A549 (cell line): ENCODE results near the gene CLIC5. TPM values are rescaled to one million over a fixed set of nuclear protein-coding genes. Genes with fewer than 3 reads are reported as not detected.

Source experiments
- ATAC-seq, 2 experiments: fragments of 200-7000 bp in 1 of 2; fragments of >200 bp in 1 of 2; cut with Nextera tagmentation in 1 of 2; cut with Tn5 transposase in 1 of 2; 3 replicates each; pipeline versions ENCODE4 v1.8.0 to v1.9.1; 2018 to 2020; ENCODE audit warnings: mild to moderate bottlenecking in 1 of 2, moderate library complexity in 1 of 2
- CTCF ChIA-PET: fragments of 300-600 bp; sonication (Branson Sonifier 250); formaldehyde crosslinking; extraction: SDS; loops from one replicate; lab custom pipeline; 2021; ENCODE audit warnings: antibody characterized with exemption, inconsistent platforms; lab: Yijun Ruan, JAX
- POLR2A ChIA-PET: fragments of 350-600 bp; formaldehyde crosslinking; extraction: SDS; loops from one replicate; lab custom pipeline; 2021; ENCODE audit warnings: antibody characterized with exemption, inconsistent platforms; lab: Yijun Ruan, JAX
- DNase-seq, 2 experiments: peaks; one replicate each; pipeline versions ENCODE4 v3.0.0 to v3.0.0-alpha.2; 2011 to 2016; ENCODE audit warnings: low read depth in 1 of 2, low spot score in 1 of 2
- FAIRE-seq: peaks from 2 replicates; lab custom pipeline; 2011; peaks lifted over from hg19 to GRCh38; lab: Jason Lieb, UNC
- H3K27ac ChIP-seq, 2 experiments: fragments of >200 bp; sonication (Bioruptor Twin); formaldehyde crosslinking; 3 replicates each; pipeline ENCODE4 v1.5.1; 2016 to 2017
- H3K4me1 ChIP-seq: fragments of >200 bp; sonication (Bioruptor Twin); formaldehyde crosslinking; 3 replicates; pipeline ENCODE4 v1.6.1; 2016
- H3K4me2 ChIP-seq: fragments of >200 bp; sonication (Bioruptor Twin); formaldehyde crosslinking; 3 replicates; pipeline ENCODE4 v1.6.1; 2016
- H3K4me3 ChIP-seq: fragments of >200 bp; sonication (Bioruptor Twin); formaldehyde crosslinking; 3 replicates; pipeline ENCODE4 v1.5.1; 2016
- H3K9me3 ChIP-seq: fragments of >200 bp; sonication (Bioruptor Twin); formaldehyde crosslinking; 3 replicates; pipeline ENCODE4 v1.6.1; 2016
- CHD2 ChIP-seq: fragments of 150-350 bp; IDR thresholded peaks from 2 replicates; pipeline ENCODE4 v1.6.1; 2014; ENCODE audit warnings: low read length; ENCODE audit not compliant: partially characterized antibody
- FOSB ChIP-seq: fragments of 250-450 bp; sonication (Bioruptor Pico); IDR thresholded peaks from 2 replicates; pipeline ENCODE4 v1.5.0; 2020; ENCODE audit warnings: mild to moderate bottlenecking, moderate library complexity
- GATA3 ChIP-seq: IDR thresholded peaks from 2 replicates; pipeline ENCODE4 v1.6.1; 2012; ENCODE audit warnings: borderline replicate concordance
- HDAC2 ChIP-seq: fragments of 200-600 bp; sonication (generic); IDR thresholded peaks from 2 replicates; pipeline ENCODE4 v1.6.1; 2016
- HEYL ChIP-seq: fragments of 250-450 bp; sonication (Bioruptor Pico); IDR thresholded peaks from 2 replicates; pipeline ENCODE4 v1.8.0; 2021; ENCODE audit warnings: mild to moderate bottlenecking, moderate library complexity
- HOXB5 ChIP-seq: fragments of 250-450 bp; sonication (Bioruptor Pico); IDR thresholded peaks from 2 replicates; pipeline ENCODE4 v1.5.0; 2020; ENCODE audit warnings: mild to moderate bottlenecking, moderate library complexity
- JUNB ChIP-seq: fragments of >200 bp; sonication (Bioruptor Twin); formaldehyde crosslinking; IDR thresholded peaks from 2 replicates; pipeline ENCODE4 v1.6.1; 2016
- MAFK ChIP-seq: fragments of 450-650 bp; IDR thresholded peaks from 2 replicates; pipeline ENCODE4 v1.6.1; 2014; ENCODE audit not compliant: partially characterized antibody
- NFE2L2 ChIP-seq: fragments of 150-350 bp; conservative IDR thresholded peaks from 2 replicates; pipeline ENCODE4 v1.6.1; 2014; ENCODE audit warnings: low read length
- NPAS2 ChIP-seq: fragments of 250-450 bp; sonication (Bioruptor Pico); IDR thresholded peaks from 2 replicates; pipeline ENCODE4 v1.8.0; 2022; ENCODE audit warnings: mild to moderate bottlenecking, moderate library complexity, borderline replicate concordance
- PHF8 ChIP-seq: fragments of 200-600 bp; sonication (generic); IDR thresholded peaks from 2 replicates; pipeline ENCODE4 v1.6.1; 2016; ENCODE audit warnings: low read depth, mild to moderate bottlenecking, antibody characterized with exemption, moderate library complexity, borderline replicate concordance
- RAD21 ChIP-seq, 2 experiments: fragments of >200 bp in 1 of 2; sonication (Bioruptor Twin) in 1 of 2; formaldehyde crosslinking in 1 of 2; IDR thresholded peaks in 1 of 2; conservative IDR thresholded peaks in 1 of 2; 2 replicates in 1 of 2; 3 replicates in 1 of 2; pipeline ENCODE4 v1.6.1; 2012 to 2018; ENCODE audit warnings: inconsistent platforms in 1 of 2
- RCOR1 ChIP-seq: fragments of 150-350 bp; IDR thresholded peaks from 2 replicates; pipeline ENCODE4 v1.6.1; 2014; ENCODE audit warnings: antibody characterized with exemption, low read length, low read depth
- RFX5 ChIP-seq: fragments of 450-650 bp; IDR thresholded peaks from 2 replicates; pipeline ENCODE4 v1.7.1; 2014; ENCODE audit warnings: antibody characterized with exemption, mild to moderate bottlenecking, moderate library complexity
- SMC3 ChIP-seq: fragments of >200 bp; sonication (Bioruptor Twin); formaldehyde crosslinking; IDR thresholded peaks from 3 replicates; pipeline ENCODE4 v1.6.1; 2018; ENCODE audit warnings: inconsistent platforms
- TFCP2L1 ChIP-seq: fragments of 250-450 bp; sonication (Bioruptor Pico); IDR thresholded peaks from 2 replicates; pipeline ENCODE4 v1.5.0; 2021; ENCODE audit warnings: mild to moderate bottlenecking
- TP53 ChIP-seq: fragments of 250-450 bp; sonication (Bioruptor Pico); IDR thresholded peaks from 2 replicates; pipeline ENCODE4 v1.5.0; 2021; ENCODE audit warnings: mild to moderate bottlenecking, moderate library complexity
- ZC3H11A ChIP-seq: fragments of 450-650 bp; IDR thresholded peaks from 2 replicates; pipeline ENCODE4 v1.6.1; 2014; ENCODE audit warnings: antibody characterized with exemption, mild to moderate bottlenecking
- ZNF302 ChIP-seq: fragments of 250-450 bp; sonication (Bioruptor Pico); IDR thresholded peaks from 2 replicates; pipeline ENCODE4 v1.9.0; 2021; ENCODE audit warnings: inconsistent platforms, mild to moderate bottlenecking, moderate library complexity
- WGBS: methylation state at CpG from one replicate; pipeline ENCODE4 v1.1.6; 2017; ENCODE audit errors: missing lambda C conversion rate; 5-methylcytosine and 5-hydroxymethylcytosine counted together
- polyA plus RNA-seq, 4 experiments: library from polyadenylated mRNA; depleted of rRNA in 3 of 4; stranded (reverse); fragments of >200 nt; fragmentation: RNase III in 1 of 4; extraction: RNeasy Plus Mini Kit Qiagen cat#74134 plus additional on column Dnase treatment in 1 of 4; gene quantifications; 2 replicates in 3 of 4; 3 replicates in 1 of 4; pipeline ENCODE4 v1.2.3, GENCODE V29; 2011 to 2017
- TF ChIP-seq, protein P1 (sequence below): fragments of 150-350 bp; IDR thresholded peaks from 2 replicates; pipeline ENCODE4 v1.6.1; 2014; ENCODE audit warnings: low read depth, mild to moderate bottlenecking, low read length
- TF ChIP-seq, protein P2 (sequence below): fragments of 450-650 bp; IDR thresholded peaks from 2 replicates; pipeline ENCODE4 v1.6.1; 2014; ENCODE audit warnings: antibody characterized with exemption
- TF ChIP-seq, protein P3 (sequence below): fragments of >200 bp; sonication (Bioruptor Twin); formaldehyde crosslinking; IDR thresholded peaks from 3 replicates; pipeline ENCODE4 v1.5.1; 2016

Gene CLIC5
- polyA plus RNA-seq, 2 of the 4 experiments (the other 2 are of a cell fraction): not detected

DNA sequence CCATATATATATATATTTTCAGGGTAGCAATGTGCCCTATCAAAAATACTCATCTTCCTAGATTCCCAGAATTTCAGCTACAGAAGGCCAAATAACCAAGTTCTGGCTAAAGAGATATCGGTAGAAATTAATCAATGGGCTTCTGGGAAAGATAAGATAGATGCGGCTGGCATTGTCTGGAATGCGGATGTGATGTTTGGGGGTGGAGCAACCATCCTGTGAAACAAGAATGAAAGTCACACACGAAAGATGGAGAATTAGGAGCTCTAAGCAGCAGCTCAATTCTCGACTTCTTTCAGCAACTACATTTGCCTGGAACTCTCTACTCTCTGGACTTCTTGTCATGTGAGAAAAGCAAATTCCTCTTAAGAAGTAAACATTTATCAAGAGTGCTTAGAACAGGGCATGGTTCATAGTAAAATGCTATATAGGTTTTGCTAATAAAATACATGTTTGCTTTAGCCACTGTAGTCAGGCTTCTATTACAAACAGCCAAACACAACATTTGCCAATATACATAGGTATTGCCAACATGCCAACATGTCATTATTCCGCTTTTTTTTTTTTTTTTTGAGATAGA is 90.8 kb downstream of the CLIC5 start:
- ChIA-PET CTCF (interaction anchor here (4.4 to 5.5 kb wide), 2 partner anchors 1268 to 1449 kb away, joined by 35 to 38 read pairs; no protein-coding TSS in a partner anchor), POLR2A (no interaction called here)
- H3K9me3 ChIP-seq: no peaks in the 10 kb centered on the region
- FAIRE-seq (no peak), DNase-seq (no peak), ATAC-seq (no peak)
- H3K4me1 ChIP-seq: no peaks in the 10 kb centered on the region
- H3K27ac ChIP-seq: no peak overlapping the region
- 0 out of 3 replicates have a peak overlapping the region, but pooled peaks have one; percentile 14 for H3K4me2 ChIP-seq
- WGBS: 29% methylated on average over 6 of the region's 6 CpGs
- no peak overlapping the region for H3K4me3 ChIP-seq
- TF ChIP-seq CHD2 (no peak), NFE2L2 (no peak), HDAC2 (no peak), RAD21 (conservative IDR thresholded peaks at IDR 0.05 in 1 of 2, IDR thresholded peaks at IDR 0.05 in 1 of 2) (no peak), FOSB (no peak), NPAS2 (CRISPR knock-in tag) (no peak), PHF8 (no peak)
- TF ChIP-seq, protein P1, sequence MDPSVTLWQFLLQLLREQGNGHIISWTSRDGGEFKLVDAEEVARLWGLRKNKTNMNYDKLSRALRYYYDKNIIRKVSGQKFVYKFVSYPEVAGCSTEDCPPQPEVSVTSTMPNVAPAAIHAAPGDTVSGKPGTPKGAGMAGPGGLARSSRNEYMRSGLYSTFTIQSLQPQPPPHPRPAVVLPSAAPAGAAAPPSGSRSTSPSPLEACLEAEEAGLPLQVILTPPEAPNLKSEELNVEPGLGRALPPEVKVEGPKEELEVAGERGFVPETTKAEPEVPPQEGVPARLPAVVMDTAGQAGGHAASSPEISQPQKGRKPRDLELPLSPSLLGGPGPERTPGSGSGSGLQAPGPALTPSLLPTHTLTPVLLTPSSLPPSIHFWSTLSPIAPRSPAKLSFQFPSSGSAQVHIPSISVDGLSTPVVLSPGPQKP: no peak
- TF ChIP-seq, all 56 proteins: peak for 0

DNA sequence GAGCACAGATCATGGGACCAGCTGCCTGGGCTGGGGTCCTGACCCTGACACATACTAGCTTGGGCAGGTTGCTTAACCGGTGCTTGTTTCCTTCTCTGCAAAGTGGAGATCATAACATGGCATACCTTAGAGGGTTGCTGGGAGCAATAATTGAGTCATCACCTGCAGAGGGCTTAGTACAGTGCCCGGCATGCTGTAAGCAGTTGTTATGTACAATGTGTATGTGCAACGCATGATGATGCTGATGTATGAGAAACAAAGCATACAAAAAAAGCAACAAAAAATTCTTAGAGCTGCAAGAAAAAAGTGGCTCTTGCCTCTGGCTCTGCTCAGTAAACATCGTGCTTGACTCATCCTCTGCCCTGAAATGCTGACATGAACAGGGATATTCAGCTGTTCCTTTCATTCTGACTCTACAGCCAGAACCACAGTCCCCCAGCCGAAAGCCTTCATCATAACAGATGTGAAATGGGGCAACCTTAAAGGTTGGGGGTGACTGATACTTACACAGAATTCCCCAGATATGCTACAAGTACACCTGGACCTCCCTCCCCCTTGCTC is 91.7 kb downstream of the CLIC5 start:
- ChIA-PET POLR2A (no interaction called here), CTCF (interaction anchor here (1.0 to 5.5 kb wide), 5 partner anchors 9 to 1448 kb away, joined by 3 to 38 read pairs (median 6); no protein-coding TSS in a partner anchor)
- DNase-seq (no peak), FAIRE-seq (no peak), ATAC-seq (no peak)
- no peak overlapping the region for H3K4me2 ChIP-seq
- no peaks in the 10 kb centered on the region for H3K9me3 ChIP-seq
- WGBS: 20% methylated on average over 5 of the region's 5 CpGs
- H3K27ac ChIP-seq: no peak overlapping the region
- H3K4me3 ChIP-seq: no peak overlapping the region
- no peaks in the 10 kb centered on the region for H3K4me1 ChIP-seq
- no peak for TF ChIP-seq TFCP2L1 (CRISPR knock-in tag)
- no peak for TF ChIP-seq ZC3H11A
- TF ChIP-seq JUNB: no peak
- TF ChIP-seq, protein P2, sequence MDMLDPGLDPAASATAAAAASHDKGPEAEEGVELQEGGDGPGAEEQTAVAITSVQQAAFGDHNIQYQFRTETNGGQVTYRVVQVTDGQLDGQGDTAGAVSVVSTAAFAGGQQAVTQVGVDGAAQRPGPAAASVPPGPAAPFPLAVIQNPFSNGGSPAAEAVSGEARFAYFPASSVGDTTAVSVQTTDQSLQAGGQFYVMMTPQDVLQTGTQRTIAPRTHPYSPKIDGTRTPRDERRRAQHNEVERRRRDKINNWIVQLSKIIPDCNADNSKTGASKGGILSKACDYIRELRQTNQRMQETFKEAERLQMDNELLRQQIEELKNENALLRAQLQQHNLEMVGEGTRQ: no peak
- TF ChIP-seq RFX5: no peak
- no peak for TF ChIP-seq ZNF302 (CRISPR knock-in tag)
- TF ChIP-seq HDAC2: no peak
- no peak for TF ChIP-seq TP53 (CRISPR knock-in tag)
- TF ChIP-seq GATA3: no peak
- no peak for TF ChIP-seq HOXB5

DNA sequence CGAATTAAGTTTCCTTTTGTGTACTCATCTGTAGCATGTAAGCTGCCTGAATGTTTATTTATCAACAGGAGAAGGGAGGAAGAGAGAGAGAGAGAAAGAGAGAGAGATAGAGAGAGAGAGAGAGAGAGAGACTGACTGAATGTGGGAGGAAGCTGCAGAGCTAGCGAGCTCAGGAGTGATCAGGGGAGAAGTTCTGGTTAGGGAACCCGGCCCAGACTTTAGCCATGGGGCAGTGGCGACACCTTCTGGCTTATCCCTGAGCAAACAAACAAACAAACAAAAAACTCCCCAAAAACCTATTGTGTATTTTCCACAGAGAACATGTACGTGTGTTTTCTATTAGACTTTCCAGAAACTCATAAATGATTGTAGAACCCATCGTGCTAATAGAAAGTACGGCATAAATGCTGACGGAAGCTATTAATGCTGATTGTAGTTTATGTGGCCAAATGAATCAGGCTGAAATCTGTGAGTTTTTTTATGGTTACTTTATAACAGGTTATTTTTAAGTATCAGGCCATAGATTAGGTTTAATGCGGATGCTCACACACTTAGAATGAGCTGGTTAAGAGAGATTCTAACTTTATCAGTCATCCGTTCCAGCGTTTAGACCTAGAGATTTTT is 92.8 kb downstream of the CLIC5 start:
- no peaks in the 10 kb centered on the region for H3K4me1 ChIP-seq
- peak; percentile 4 to 33 for DNase-seq
- H3K27ac ChIP-seq: no peak overlapping the region
- no peak overlapping the region for H3K4me2 ChIP-seq
- ChIA-PET CTCF (interaction anchor here (0.7 to 5.5 kb wide), 23 partner anchors 8 to 1447 kb away, joined by 3 to 38 read pairs (median 4); no protein-coding TSS in a partner anchor), POLR2A (no interaction called here)
- H3K4me3 ChIP-seq: no peak overlapping the region
- WGBS: 34% methylated on average over 11 of the region's 11 CpGs
- peak; percentile 75 to 76 for TF ChIP-seq RAD21 (conservative IDR thresholded peaks at IDR 0.05 in 1 of 2, IDR thresholded peaks at IDR 0.05 in 1 of 2)
- TF ChIP-seq, protein P3, sequence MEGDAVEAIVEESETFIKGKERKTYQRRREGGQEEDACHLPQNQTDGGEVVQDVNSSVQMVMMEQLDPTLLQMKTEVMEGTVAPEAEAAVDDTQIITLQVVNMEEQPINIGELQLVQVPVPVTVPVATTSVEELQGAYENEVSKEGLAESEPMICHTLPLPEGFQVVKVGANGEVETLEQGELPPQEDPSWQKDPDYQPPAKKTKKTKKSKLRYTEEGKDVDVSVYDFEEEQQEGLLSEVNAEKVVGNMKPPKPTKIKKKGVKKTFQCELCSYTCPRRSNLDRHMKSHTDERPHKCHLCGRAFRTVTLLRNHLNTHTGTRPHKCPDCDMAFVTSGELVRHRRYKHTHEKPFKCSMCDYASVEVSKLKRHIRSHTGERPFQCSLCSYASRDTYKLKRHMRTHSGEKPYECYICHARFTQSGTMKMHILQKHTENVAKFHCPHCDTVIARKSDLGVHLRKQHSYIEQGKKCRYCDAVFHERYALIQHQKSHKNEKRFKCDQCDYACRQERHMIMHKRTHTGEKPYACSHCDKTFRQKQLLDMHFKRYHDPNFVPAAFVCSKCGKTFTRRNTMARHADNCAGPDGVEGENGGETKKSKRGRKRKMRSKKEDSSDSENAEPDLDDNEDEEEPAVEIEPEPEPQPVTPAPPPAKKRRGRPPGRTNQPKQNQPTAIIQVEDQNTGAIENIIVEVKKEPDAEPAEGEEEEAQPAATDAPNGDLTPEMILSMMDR: peak; percentile 56
- peak; percentile 71 for TF ChIP-seq MAFK
- no peak for TF ChIP-seq HEYL (CRISPR knock-in tag)
- no peak for TF ChIP-seq ZNF302 (CRISPR knock-in tag)
- TF ChIP-seq SMC3: peak; percentile 61
- TF ChIP-seq RCOR1: no peak
- peak; percentile 63 to 73; a peak in 5 of 6 replicates for ATAC-seq
- no peaks in the 10 kb centered on the region for H3K9me3 ChIP-seq
- no peak for FAIRE-seq
